ENCODE data around the gene RTRAF.

DNA sequence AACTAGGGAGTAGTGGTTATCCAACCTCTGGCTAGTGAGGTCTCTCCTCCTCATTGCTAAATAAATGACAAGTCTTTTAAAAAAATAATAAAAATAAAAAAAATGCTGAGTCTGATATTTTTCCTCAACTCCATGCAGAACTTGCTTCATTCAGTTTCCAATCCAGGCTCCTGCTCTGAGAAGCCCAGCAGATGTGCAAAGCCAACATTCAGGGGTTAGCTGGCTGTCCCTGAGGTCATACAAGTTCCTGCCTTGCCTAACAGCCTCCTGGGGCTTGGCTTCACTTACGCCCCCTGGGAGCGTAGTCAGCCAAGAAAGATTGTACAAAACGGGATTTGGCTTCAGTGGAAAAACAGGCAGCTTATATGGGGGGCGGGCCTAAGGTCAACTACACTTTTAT is 23.3 kb downstream of the RTRAF start:
- TF ChIP-seq, protein P1, sequence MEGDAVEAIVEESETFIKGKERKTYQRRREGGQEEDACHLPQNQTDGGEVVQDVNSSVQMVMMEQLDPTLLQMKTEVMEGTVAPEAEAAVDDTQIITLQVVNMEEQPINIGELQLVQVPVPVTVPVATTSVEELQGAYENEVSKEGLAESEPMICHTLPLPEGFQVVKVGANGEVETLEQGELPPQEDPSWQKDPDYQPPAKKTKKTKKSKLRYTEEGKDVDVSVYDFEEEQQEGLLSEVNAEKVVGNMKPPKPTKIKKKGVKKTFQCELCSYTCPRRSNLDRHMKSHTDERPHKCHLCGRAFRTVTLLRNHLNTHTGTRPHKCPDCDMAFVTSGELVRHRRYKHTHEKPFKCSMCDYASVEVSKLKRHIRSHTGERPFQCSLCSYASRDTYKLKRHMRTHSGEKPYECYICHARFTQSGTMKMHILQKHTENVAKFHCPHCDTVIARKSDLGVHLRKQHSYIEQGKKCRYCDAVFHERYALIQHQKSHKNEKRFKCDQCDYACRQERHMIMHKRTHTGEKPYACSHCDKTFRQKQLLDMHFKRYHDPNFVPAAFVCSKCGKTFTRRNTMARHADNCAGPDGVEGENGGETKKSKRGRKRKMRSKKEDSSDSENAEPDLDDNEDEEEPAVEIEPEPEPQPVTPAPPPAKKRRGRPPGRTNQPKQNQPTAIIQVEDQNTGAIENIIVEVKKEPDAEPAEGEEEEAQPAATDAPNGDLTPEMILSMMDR (IDR thresholded peaks at IDR 0.05; ENCODE audit: extremely low read depth in 1 of 2, insufficient read depth in 1 of 2, low read depth in 1 of 2, low read length in 2 of 2), result no peak
- no peak for TF ChIP-seq GATA2 (IDR thresholded peaks at IDR 0.05; ENCODE audit: insufficient read depth, insufficient read length, low read depth, low read length)
- TF ChIP-seq JUN (IDR thresholded peaks at IDR 0.05; ENCODE audit: borderline replicate concordance, insufficient read depth, insufficient read length, low read depth), result no peak
- no peak for TF ChIP-seq POLR2A (IDR thresholded peaks at IDR 0.05; ENCODE audit: low read depth, low read length)
- TF ChIP-seq EZH2 (IDR thresholded peaks at IDR 0.05; ENCODE audit: borderline replicate concordance, low read depth, low read length, severe bottlenecking), result no peak
- peak; percentile 3 for TF ChIP-seq POLR2AphosphoS5 (IDR thresholded peaks at IDR 0.05; ENCODE audit: insufficient read depth, low read depth, low read length)
- TF ChIP-seq FOS (IDR thresholded peaks at IDR 0.05; ENCODE audit: borderline replicate concordance, insufficient read depth, low read length), result no peak

All from endothelial cell of umbilical vein (primary cell).